GM06990 (cell line): ENCODE results near the gene TRANK1.
"Not testable (repeated sequence)": the region's sequence is repeated elsewhere in the genome, so short reads cannot be mapped to it uniquely, and the experiment has no call there.

Experiments
- DNase-seq: peaks from one replicate; pipeline ENCODE4 v3.0.0-alpha.2; 2011; ENCODE audit not compliant: insufficient read length; ENCODE audit errors: extremely low read depth
- H3K27me3 ChIP-seq: replicated peaks from 2 replicates; pipeline ENCODE4 v1.6.0; 2011; ENCODE audit warnings: low read length; ENCODE audit not compliant: control insufficient read depth, insufficient read depth
- H3K36me3 ChIP-seq: 2 replicates; pipeline ENCODE4 v1.5.1; 2011; ENCODE audit warnings: low read length; ENCODE audit not compliant: control insufficient read depth, insufficient read depth
- H3K4me3 ChIP-seq: replicated peaks from 2 replicates; pipeline ENCODE4 v1.5.1; 2011; ENCODE audit warnings: low read depth, mild to moderate bottlenecking, control low read depth, low read length
- TF ChIP-seq, protein P1 (sequence below): IDR thresholded peaks from 2 replicates; pipeline ENCODE4 v1.5.1; 2011; ENCODE audit warnings: low read length, control low read depth, mild to moderate bottlenecking, inconsistent platforms; ENCODE audit not compliant: insufficient read depth, poor library complexity, severe bottlenecking

The TRANK1 gene

DNA sequence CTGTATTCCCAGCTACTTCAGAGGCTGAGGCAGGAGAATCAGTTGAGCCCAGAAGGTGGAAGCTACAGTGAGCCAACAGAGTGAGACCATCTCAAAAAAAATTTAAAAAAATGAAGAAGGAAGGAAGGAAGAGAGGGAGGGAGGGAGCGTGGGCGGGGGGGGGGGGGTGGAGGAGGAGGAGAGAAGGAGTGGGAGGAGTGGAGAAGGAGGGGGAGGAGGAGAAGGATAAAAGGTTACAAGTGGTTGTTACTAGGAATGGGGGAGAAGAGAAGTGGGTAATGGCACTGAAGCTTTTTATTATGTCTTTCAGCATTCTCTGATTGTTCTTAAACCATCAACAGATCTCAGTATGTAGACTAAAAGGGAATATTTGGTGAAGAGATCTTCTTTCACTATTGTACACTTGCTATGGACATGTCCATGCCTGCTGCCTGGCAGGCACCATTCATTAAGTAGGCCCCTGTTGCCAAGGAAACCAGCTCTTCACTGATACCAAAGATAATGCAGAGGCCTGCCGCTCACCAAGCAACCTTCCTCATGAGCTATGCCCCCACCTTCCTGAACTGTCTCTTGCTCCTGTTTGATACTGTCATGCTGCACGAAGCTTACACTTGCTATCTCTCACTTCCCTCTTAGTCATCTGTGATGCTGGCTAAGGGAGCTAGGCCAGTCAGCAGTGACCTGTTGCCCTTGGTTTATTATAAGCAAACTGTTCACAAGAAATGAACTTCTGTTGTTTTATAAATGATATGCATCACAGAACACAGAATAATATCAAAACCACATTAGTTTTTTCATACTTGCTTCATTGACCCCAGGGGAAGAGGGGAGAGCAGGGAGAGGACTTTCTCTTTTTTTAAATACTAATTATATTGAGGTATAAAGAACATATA lies 24.9 kb upstream of the TRANK1 start:
- DNase-seq, result peak; percentile 58
- H3K27me3 ChIP-seq, result no peaks in the 10 kb centered on the region
- H3K4me3 ChIP-seq, result no peak overlapping the region
- TF ChIP-seq, protein P1, sequence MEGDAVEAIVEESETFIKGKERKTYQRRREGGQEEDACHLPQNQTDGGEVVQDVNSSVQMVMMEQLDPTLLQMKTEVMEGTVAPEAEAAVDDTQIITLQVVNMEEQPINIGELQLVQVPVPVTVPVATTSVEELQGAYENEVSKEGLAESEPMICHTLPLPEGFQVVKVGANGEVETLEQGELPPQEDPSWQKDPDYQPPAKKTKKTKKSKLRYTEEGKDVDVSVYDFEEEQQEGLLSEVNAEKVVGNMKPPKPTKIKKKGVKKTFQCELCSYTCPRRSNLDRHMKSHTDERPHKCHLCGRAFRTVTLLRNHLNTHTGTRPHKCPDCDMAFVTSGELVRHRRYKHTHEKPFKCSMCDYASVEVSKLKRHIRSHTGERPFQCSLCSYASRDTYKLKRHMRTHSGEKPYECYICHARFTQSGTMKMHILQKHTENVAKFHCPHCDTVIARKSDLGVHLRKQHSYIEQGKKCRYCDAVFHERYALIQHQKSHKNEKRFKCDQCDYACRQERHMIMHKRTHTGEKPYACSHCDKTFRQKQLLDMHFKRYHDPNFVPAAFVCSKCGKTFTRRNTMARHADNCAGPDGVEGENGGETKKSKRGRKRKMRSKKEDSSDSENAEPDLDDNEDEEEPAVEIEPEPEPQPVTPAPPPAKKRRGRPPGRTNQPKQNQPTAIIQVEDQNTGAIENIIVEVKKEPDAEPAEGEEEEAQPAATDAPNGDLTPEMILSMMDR, result no peak
- no peaks in the 10 kb centered on the region for H3K36me3 ChIP-seq

DNA sequence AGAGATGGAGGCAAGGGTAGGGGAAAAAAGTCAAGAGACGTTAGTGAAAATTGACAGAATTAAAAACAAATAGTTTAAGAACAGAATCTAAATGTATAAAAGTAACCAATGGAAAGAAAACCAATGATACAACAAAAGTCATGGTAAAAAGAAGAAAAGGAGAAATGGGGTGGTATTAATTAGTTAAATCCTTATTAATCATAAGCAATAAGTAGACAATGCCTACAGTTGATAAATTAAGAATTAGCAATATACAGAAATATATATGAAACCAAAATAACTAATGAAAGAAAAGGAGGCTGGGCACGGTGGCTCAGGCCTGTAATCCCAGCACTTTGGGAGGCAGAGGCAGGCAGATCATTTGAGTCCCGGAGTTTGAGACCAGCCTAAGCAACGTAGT lies 24.2 kb upstream of the TRANK1 start:
- Histone ChIP-seq H3K27me3 (no peaks in the 10 kb centered on the region), H3K4me3 (no peak overlapping the region), H3K36me3 (no peaks in the 10 kb centered on the region)
- no peak for DNase-seq
- TF ChIP-seq, protein P1, result no peak

DNA sequence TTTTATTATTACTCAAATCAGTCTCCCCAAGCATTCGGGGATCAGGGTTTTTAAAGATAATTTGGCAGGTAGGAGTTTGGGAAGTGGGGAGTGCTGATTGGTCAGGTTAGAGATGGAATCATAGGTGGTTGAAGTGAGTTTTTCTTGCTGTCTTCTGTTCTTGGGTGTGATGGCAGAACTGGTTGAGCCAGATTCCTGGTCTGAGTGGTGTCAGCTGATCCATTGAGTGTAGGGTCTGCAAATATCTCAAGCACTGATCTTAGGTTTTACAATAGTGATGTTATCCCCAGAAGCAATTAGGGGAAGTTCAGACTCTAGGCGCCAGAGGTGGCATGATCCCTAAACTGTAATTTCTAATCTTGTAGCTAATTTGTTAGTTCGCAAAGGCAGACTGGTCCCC lies 20.6 kb upstream of the TRANK1 start:
- TF ChIP-seq, protein P1, result no peak
- no peaks in the 10 kb centered on the region for H3K27me3 ChIP-seq
- H3K36me3 ChIP-seq, result no peaks in the 10 kb centered on the region
- DNase-seq, result no peak
- no peak overlapping the region for H3K4me3 ChIP-seq

DNA sequence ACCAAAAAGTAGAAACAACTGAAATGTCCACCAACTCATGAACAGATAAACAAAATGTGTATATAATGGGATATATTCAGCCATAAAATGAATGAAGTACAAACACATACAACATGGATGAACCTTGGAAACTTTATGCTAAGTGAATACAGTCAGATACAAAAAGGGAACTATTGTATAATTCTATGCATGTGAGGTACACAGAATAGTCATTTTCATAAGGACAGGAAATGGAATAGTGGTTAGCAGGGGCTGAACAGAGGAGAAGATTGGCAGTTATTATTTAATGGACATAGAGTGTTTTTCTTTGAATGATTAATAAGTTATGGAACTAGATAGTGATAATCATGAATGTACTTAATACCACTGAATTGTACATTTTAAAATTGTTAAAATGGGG lies 20.0 kb upstream of the TRANK1 start:
- no peaks in the 10 kb centered on the region for H3K36me3 ChIP-seq
- H3K27me3 ChIP-seq, result no peaks in the 10 kb centered on the region
- H3K4me3 ChIP-seq, result no peak overlapping the region
- TF ChIP-seq, protein P1, result no peak
- DNase-seq, result no peak

DNA sequence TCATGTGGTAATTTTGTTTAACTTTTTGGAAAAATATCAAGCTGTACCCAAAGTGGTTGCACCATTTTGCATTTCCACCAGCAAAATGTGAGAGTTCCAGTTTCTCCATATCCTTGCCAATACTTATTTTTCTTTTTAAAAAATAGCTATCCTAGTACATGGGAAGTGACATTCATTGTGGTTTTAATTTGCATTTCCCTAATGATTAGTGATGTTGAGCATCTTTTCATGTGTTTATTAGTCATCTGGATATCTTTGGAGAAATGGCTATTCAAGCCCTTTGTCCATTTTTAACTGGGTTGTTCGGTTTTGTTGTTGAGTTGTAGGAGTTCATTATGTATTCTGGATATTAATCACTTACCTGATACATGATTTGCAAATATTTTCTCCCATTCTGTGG lies 19.5 kb upstream of the TRANK1 start:
- TF ChIP-seq, protein P1, result no peak
- no peaks in the 10 kb centered on the region for H3K36me3 ChIP-seq
- H3K4me3 ChIP-seq, result no peak overlapping the region
- no peak for DNase-seq
- no peaks in the 10 kb centered on the region for H3K27me3 ChIP-seq

DNA sequence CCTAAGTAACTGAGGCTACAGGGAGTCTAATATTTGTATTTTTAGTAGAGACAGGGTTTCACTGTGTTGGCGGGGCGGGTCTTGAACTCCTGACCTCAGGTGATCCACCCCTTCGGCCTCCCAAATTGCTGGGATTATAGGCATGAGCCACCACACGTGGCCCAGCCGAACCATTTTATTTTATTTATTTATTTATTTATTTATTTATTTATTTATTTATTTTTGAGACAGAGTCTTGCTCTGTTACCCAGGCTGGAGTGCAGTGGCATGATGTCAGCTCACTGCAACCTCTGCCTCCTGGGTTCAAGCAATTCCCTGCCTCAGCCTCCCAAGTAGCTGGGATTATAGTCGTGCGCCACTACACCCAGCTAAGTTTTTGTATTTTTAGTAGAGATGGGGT lies 18.2 kb upstream of the TRANK1 start:
- DNase-seq, H3K27me3 ChIP-seq, H3K36me3 ChIP-seq, H3K4me3 ChIP-seq: not testable (repeated sequence)
